ENCODE results near the gene AGBL1.

DNA sequence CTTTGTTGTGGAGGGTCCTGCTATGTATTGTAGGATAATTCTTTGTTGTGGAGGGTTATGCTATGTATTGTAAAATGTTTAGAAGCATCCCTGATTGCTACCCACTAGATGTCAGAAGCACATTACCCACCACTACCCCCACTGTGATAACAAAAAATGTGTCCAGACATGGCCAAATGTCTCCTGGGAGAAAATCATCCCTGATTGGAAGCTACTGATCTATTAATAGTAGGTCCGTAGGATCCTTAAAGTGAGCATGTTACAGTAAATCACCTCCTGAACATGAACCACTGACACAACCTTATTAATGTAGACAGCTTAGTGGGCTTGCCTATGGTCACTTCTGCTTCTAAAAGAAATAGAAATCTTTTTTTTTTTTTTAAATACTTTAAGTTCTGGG is 884.6 kb downstream of the AGBL1 start:
- TF ChIP-seq, protein P1, sequence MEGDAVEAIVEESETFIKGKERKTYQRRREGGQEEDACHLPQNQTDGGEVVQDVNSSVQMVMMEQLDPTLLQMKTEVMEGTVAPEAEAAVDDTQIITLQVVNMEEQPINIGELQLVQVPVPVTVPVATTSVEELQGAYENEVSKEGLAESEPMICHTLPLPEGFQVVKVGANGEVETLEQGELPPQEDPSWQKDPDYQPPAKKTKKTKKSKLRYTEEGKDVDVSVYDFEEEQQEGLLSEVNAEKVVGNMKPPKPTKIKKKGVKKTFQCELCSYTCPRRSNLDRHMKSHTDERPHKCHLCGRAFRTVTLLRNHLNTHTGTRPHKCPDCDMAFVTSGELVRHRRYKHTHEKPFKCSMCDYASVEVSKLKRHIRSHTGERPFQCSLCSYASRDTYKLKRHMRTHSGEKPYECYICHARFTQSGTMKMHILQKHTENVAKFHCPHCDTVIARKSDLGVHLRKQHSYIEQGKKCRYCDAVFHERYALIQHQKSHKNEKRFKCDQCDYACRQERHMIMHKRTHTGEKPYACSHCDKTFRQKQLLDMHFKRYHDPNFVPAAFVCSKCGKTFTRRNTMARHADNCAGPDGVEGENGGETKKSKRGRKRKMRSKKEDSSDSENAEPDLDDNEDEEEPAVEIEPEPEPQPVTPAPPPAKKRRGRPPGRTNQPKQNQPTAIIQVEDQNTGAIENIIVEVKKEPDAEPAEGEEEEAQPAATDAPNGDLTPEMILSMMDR (IDR thresholded peaks at IDR 0.05; ENCODE audit: insufficient read depth, low read depth, low read length), result no peak
- TF ChIP-seq EZH2 (IDR thresholded peaks at IDR 0.05; ENCODE audit: insufficient read depth, low read length), result no peak
